Gastroesophageal sphincter (tissue), 3 donors: Measurements from ENCODE around the gene NINL.

Experiments
- CTCF ChIP-seq, 4 experiments: fragments of 200-600 bp in 2 of 4; fragments of 450-650 bp in 2 of 4; sonication (generic) in 1 of 4; IDR thresholded peaks; one replicate each; pipeline ENCODE4 v1.5.1; 2017 to 2019; ENCODE audit warnings: antibody characterized with exemption in 4 of 4, mild to moderate bottlenecking in 2 of 4, moderate library complexity in 2 of 4
- EP300 ChIP-seq: sonication (generic); formaldehyde crosslinking; IDR thresholded peaks from one replicate; pipeline ENCODE4 v1.6.1; 2017; ENCODE audit warnings: antibody characterized with exemption, mild to moderate bottlenecking
- POLR2A ChIP-seq, 2 donors: fragments of 450-650 bp; IDR thresholded peaks; one replicate each; pipeline ENCODE4 v1.6.1; 2017; ENCODE audit warnings: antibody characterized with exemption in 2 of 2, mild to moderate bottlenecking in 2 of 2, moderate library complexity in 1 of 2
- POLR2AphosphoS5 ChIP-seq: sonication (generic); formaldehyde crosslinking; IDR thresholded peaks from one replicate; pipeline ENCODE4 v1.6.1; 2017; ENCODE audit warnings: antibody characterized with exemption

GRCh38 chr20:25574411-25574810, 10.9 kb downstream of the NINL start:
- TF ChIP-seq POLR2A (IDR thresholded peaks at IDR 0.05) (no peak), EP300 (no peak), CTCF (IDR thresholded peaks at IDR 0.05) (no peak), POLR2AphosphoS5 (no peak)
